Astrocyte (in vitro differentiated cells and primary cell): ENCODE results near the gene CTNNA2.

Experiments used
- EZH2 ChIP-seq: IDR thresholded peaks from 2 replicates; pipeline ENCODE4 v1.6.1; 2012; ENCODE audit warnings: mild to moderate bottlenecking, low read length, inconsistent platforms; ENCODE audit not compliant: insufficient read depth
- TF ChIP-seq, protein P1 (sequence below): IDR thresholded peaks from 2 replicates; pipeline ENCODE4 v1.5.1; 2011; ENCODE audit warnings: low read depth, mild to moderate bottlenecking, inconsistent platforms, low read length, moderate library complexity; ENCODE audit not compliant: insufficient read depth

- TF ChIP-seq, protein P1, sequence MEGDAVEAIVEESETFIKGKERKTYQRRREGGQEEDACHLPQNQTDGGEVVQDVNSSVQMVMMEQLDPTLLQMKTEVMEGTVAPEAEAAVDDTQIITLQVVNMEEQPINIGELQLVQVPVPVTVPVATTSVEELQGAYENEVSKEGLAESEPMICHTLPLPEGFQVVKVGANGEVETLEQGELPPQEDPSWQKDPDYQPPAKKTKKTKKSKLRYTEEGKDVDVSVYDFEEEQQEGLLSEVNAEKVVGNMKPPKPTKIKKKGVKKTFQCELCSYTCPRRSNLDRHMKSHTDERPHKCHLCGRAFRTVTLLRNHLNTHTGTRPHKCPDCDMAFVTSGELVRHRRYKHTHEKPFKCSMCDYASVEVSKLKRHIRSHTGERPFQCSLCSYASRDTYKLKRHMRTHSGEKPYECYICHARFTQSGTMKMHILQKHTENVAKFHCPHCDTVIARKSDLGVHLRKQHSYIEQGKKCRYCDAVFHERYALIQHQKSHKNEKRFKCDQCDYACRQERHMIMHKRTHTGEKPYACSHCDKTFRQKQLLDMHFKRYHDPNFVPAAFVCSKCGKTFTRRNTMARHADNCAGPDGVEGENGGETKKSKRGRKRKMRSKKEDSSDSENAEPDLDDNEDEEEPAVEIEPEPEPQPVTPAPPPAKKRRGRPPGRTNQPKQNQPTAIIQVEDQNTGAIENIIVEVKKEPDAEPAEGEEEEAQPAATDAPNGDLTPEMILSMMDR, result no peak
- TF ChIP-seq EZH2, result no peak
Observed at GRCh38 chr2:79916285-79916684, 403.4 kb downstream of the CTNNA2 start.
